KMS-11 (cell line): Measurements from ENCODE around the gene CBFA2T3.

ENCODE experiments used
- H2AFZ ChIP-seq: fragments of 200-600 bp; sonication (generic); 2 replicates; pipeline ENCODE4 v1.6.1; 2016; ENCODE audit warnings: antibody characterized with exemption, mixed run types, low read depth
- H3K27ac ChIP-seq: fragments of 200-600 bp; sonication (generic); 2 replicates; pipeline ENCODE4 v1.6.1; 2016; ENCODE audit warnings: mild to moderate bottlenecking, mixed run types
- H3K27me3 ChIP-seq: fragments of 200-600 bp; sonication (generic); 2 replicates; pipeline ENCODE4 v1.6.1; 2017; ENCODE audit warnings: mild to moderate bottlenecking, low read depth, mixed run types, moderate library complexity; ENCODE audit not compliant: insufficient read depth
- H3K36me3 ChIP-seq: fragments of 200-600 bp; sonication (generic); 2 replicates; pipeline ENCODE4 v1.6.1; 2017; ENCODE audit warnings: mild to moderate bottlenecking, mixed run types; ENCODE audit not compliant: insufficient read depth
- H3K4me1 ChIP-seq: fragments of 200-600 bp; sonication (generic); 2 replicates; pipeline ENCODE4 v1.6.1; 2016; ENCODE audit warnings: mild to moderate bottlenecking, low read depth, mixed run types; ENCODE audit not compliant: poor library complexity, severe bottlenecking
- H3K4me2 ChIP-seq: fragments of 200-600 bp; sonication (generic); 2 replicates; pipeline ENCODE4 v1.7.0; 2016; ENCODE audit warnings: mild to moderate bottlenecking, mixed run types
- H3K4me3 ChIP-seq: fragments of 200-600 bp; sonication (generic); IDR thresholded peaks from 2 replicates; pipeline ENCODE4 v1.6.1; 2017; ENCODE audit warnings: low read depth, low read length, mixed read lengths; ENCODE audit not compliant: insufficient read depth
- H3K79me2 ChIP-seq: fragments of 200-600 bp; sonication (generic); 2 replicates; pipeline ENCODE4 v1.6.1; 2016; ENCODE audit warnings: low read depth, mixed run types; ENCODE audit not compliant: insufficient read depth
- H3K9ac ChIP-seq: fragments of 200-600 bp; sonication (generic); 2 replicates; pipeline ENCODE4 v1.6.1; 2016; ENCODE audit warnings: mild to moderate bottlenecking, mixed run types
- H4K20me1 ChIP-seq: fragments of 200-600 bp; sonication (generic); 2 replicates; pipeline ENCODE4 v1.6.1; 2016; ENCODE audit warnings: mild to moderate bottlenecking, mixed run types; ENCODE audit not compliant: insufficient read depth
- CTCF ChIP-seq: fragments of 200-600 bp; sonication (generic); conservative IDR thresholded peaks from 2 replicates; pipeline ENCODE4 v1.6.1; 2017; ENCODE audit warnings: low read depth, mild to moderate bottlenecking, antibody characterized with exemption, low read length, moderate library complexity, mixed read lengths

CBFA2T3 gene

GRCh38 chr16:88871730-88872416, 105.1 kb downstream of the CBFA2T3 start:
- Histone ChIP-seq H3K4me2 (no peak overlapping the region), H4K20me1 (no peaks in the 10 kb centered on the region), H2AFZ (no peak overlapping the region), H3K79me2 (no peaks in the 10 kb centered on the region), H3K36me3 (no peaks in the 10 kb centered on the region), H3K4me3 (no peak overlapping the region), H3K27me3 (peaks cover 97% of the 10 kb centered on the region), H3K9ac (no peak overlapping the region), H3K4me1 (peaks cover 11% of the 10 kb centered on the region), H3K27ac (no peak overlapping the region)
- no peak for TF ChIP-seq CTCF

GRCh38 chr16:88871349-88871702, 105.7 kb downstream of the CBFA2T3 start:
- TF ChIP-seq CTCF, result no peak
- H3K79me2 ChIP-seq, result no peaks in the 10 kb centered on the region
- H3K4me1 ChIP-seq, result peaks cover 6% of the 10 kb centered on the region
- H3K9ac ChIP-seq, result no peak overlapping the region
- no peaks in the 10 kb centered on the region for H3K36me3 ChIP-seq
- peaks cover 97% of the 10 kb centered on the region for H3K27me3 ChIP-seq
- H3K4me3 ChIP-seq, result no peak overlapping the region
- no peaks in the 10 kb centered on the region for H4K20me1 ChIP-seq
- H3K4me2 ChIP-seq, result no peak overlapping the region
- no peak overlapping the region for H3K27ac ChIP-seq
- no peak overlapping the region for H2AFZ ChIP-seq

- no peaks in the 10 kb centered on the region for H4K20me1 ChIP-seq
- no peak overlapping the region for H3K27ac ChIP-seq
- no peak for TF ChIP-seq CTCF
- no peak overlapping the region for H3K9ac ChIP-seq
- no peak overlapping the region for H3K4me3 ChIP-seq
- peaks cover under 1% of the 10 kb centered on the region for H3K4me1 ChIP-seq
- no peak overlapping the region for H2AFZ ChIP-seq
- H3K79me2 ChIP-seq, result no peaks in the 10 kb centered on the region
- no peak overlapping the region for H3K4me2 ChIP-seq
- peaks cover 97% of the 10 kb centered on the region for H3K27me3 ChIP-seq
- no peaks in the 10 kb centered on the region for H3K36me3 ChIP-seq
These were observed 106.2 kb downstream of the CBFA2T3 start for GRCh38 chr16:88870608-88871348.

GRCh38 chr16:88869673-88869980, 107.4 kb downstream of the CBFA2T3 start:
- peaks cover 91% of the 10 kb centered on the region for H3K27me3 ChIP-seq

More at GRCh38 chr16:88869673-88869980, 107.4 kb downstream of the CBFA2T3 start:
- no peaks in the 10 kb centered on the region for H3K79me2 ChIP-seq
- H3K27ac ChIP-seq, result no peak overlapping the region
- no peaks in the 10 kb centered on the region for H3K36me3 ChIP-seq
- H3K4me2 ChIP-seq, result no peak overlapping the region
- H2AFZ ChIP-seq, result no peak overlapping the region
- H3K9ac ChIP-seq, result no peak overlapping the region
- TF ChIP-seq CTCF, result no peak
- H3K4me1 ChIP-seq, result no peaks in the 10 kb centered on the region
- H4K20me1 ChIP-seq, result no peaks in the 10 kb centered on the region
- H3K4me3 ChIP-seq, result no peak overlapping the region
